ENCODE results near the gene ATP10A.

ATP10A gene

DNA sequence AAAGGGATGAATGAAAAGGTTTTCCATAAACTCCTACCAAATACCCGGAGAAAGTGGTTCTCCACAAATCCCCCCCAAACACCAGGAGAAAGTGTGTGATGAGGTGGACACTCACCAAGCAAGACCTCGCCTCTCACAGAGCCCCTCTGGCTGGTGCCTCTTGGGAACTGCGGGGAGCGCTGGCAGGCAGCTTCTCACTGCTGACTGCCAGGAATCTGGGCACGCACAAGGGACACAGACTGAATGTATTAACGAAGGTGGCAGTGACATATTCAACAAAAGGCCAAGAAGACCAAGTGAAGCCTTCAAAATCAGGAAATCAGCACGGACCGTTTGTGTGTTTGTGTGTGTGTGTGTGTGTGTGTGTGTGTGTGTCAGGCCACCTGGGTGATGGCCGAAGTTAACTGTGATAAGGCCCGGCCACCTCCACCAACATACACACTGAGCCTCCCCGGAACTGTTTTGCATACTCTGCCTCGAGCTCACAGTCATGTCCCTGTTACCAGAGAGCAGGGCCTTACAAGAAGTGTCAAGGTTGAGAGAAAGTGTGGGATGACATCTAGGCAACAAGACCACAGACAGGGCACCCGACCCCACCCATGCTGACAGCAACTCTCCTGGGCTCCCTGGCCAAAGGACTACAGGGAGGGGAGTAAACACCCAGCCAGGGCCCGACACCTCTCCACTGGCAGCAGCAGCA lies 18.0 kb downstream of the ATP10A start:
- TF ChIP-seq, protein P1, sequence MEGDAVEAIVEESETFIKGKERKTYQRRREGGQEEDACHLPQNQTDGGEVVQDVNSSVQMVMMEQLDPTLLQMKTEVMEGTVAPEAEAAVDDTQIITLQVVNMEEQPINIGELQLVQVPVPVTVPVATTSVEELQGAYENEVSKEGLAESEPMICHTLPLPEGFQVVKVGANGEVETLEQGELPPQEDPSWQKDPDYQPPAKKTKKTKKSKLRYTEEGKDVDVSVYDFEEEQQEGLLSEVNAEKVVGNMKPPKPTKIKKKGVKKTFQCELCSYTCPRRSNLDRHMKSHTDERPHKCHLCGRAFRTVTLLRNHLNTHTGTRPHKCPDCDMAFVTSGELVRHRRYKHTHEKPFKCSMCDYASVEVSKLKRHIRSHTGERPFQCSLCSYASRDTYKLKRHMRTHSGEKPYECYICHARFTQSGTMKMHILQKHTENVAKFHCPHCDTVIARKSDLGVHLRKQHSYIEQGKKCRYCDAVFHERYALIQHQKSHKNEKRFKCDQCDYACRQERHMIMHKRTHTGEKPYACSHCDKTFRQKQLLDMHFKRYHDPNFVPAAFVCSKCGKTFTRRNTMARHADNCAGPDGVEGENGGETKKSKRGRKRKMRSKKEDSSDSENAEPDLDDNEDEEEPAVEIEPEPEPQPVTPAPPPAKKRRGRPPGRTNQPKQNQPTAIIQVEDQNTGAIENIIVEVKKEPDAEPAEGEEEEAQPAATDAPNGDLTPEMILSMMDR (IDR thresholded peaks at IDR 0.05) = no peak

DNA sequence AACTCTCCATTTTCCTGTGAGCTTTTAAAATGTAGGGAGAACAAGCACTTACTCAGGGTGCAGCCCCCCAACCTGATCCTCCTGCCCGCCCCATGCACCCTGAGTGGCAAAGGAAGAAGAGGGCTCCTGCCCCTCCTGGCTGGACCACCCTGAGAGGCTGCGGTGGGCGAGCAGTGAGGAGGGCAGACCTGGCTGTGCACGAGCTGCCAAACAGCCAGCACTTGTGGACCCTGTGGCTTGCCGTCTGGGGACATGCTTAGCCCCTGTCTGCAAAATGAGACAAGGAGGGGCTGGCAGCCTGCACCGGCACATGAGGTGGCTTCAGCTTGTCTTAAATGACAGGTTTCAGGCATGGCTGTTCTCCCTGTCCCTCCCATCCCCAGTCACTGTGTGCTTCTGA lies 18.6 kb downstream of the ATP10A start:
- TF ChIP-seq, protein P1 (IDR thresholded peaks at IDR 0.05) = no peak

GRCh38 chr15:25844076-25844475 lies 19.1 kb downstream of the ATP10A start:
- TF ChIP-seq, protein P1 (IDR thresholded peaks at IDR 0.05) = no peak

- TF ChIP-seq, protein P1 (IDR thresholded peaks at IDR 0.05) = no peak
Observed at GRCh38 chr15:25839638-25840156, 23.4 kb downstream of the ATP10A start.

GRCh38 chr15:25838871-25839195 lies 24.3 kb downstream of the ATP10A start:
- TF ChIP-seq, protein P1 (IDR thresholded peaks at IDR 0.05) = no peak

DNA sequence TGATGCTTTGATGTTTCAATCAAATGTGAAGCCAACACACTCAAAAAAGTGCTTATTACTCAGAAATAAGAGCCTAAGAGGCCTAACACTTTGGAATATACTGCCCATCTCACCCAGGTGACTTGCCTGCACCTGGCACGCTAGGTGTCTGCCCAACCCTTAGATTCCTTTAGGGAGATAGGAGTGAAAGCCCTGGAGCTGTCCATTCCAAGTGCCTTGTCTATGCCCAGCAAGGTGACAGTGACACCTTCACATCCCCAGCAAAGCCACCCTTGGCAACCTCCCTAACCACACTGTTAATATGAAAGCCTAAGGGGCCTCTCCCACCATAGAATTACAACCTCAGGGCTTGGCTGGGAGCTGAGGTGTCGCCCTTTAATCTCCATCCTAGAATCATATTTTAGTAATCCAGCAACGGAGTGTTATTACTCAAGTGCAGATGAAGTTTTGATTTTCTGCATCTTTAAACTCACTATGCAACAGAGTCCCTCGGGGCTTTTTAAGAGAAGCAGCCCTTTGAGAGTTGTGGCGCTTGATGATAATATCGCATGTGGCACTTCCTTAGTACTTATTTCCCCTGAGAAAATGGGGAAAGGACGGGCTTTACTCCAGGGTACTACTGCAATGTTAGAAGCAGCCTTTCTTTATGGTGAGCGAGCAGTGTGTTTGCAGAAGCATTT lies 24.8 kb downstream of the ATP10A start:
- TF ChIP-seq, protein P1 (IDR thresholded peaks at IDR 0.05) = no peak

- TF ChIP-seq, protein P1 (IDR thresholded peaks at IDR 0.05) = no peak
Observed at GRCh38 chr15:25832158-25832557, 31.0 kb downstream of the ATP10A start.

Measured in LNCAP (cell line).